Right ventricle myocardium inferior (tissue), 1 donor: Measurements from ENCODE around the gene THOC1. TPM values are rescaled to one million over a fixed set of nuclear protein-coding genes. Genes with fewer than 3 reads are reported as not detected.

ENCODE experiments used
- ATAC-seq: fragments of 200-7000 bp; cut with Tn5 transposase; one replicate; pipeline ENCODE4 v1.9.1; 2020; ENCODE audit warnings: mild to moderate bottlenecking, moderate library complexity
- DNase-seq: peaks from one replicate; pipeline ENCODE4 v3.0.0; 2021; ENCODE audit errors: missing footprints
- intact Hi-C: fragments of 100-400 bp; cut with DNase I; formaldehyde crosslinking; loops from one replicate; pipeline ENCODE4 v1.11.0; 2022
- total RNA-seq: library from RNA; stranded (reverse); fragmentation: NEBNext Ultra II Directional; extraction: Animal tissue kit (Norgen Biotek cat#: 25700); gene quantifications from one replicate; pipeline ENCODE4 v1.2.1, GENCODE V29; 2021
- donor health status: DM: no; HTN: yes; CAD: no; lungs with severe emphysema.

The THOC1 gene
- total RNA-seq, 1 donor from 2014 or later: 12.7 TPM

- DNase-seq (no peak), ATAC-seq (no peak)
- intact Hi-C loops: no loop called here
These were observed 95.5 kb downstream of the THOC1 start for GRCh38 chr18:172361-172760.

Other genes with a start within 250 kb of the THOC1 start
- not detected for gene TUBB8B, start 218.4 kb downstream of the THOC1 start, total RNA-seq
- 48.7 TPM for gene USP14, start 109.5 kb downstream of the THOC1 start, total RNA-seq
- 9.9 TPM for gene COLEC12, start 232.7 kb upstream of the THOC1 start, total RNA-seq